ENCODE measurements around the gene EGFL6. TPM values are rescaled to one million over a fixed set of nuclear protein-coding genes. Genes with fewer than 3 reads are reported as not detected.

Gene EGFL6
- 1 to 10 TPM; 3.7 to 4.1 TPM for total RNA-seq

DNA sequence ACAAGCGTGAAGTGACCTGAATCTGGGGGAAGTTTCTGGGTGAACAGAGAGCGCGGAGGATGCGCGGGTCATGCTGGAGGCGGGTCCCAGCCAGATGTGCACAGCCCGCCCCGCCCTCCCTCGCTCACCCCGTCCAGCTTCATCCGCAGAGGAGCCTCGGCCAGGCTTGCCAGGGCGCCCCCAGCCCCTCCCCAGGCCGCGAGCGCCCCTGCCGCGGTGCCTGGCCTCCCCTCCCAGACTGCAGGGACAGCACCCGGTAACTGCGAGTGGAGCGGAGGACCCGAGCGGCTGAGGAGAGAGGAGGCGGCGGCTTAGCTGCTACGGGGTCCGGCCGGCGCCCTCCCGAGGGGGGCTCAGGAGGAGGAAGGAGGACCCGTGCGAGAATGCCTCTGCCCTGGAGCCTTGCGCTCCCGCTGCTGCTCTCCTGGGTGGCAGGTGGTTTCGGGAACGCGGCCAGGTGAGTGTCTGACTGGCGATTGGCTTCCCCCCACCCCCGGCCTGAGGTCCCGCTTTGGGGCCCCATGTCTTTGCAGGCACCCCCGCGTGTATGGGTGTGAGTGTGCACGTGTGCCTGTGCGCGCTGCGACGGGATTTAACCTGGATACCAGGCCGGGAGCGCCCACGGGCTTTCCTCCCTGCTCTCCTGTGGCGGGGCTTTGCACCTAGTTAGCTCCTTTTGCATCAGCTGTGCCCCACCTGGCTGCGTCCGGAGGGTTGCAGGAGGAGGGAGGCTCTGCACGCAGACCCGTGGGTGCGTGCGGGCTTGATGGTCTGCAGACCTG lies at the start of gene EGFL6:
EGFL6 (plus strand) TSS at position 123 of the 782 bp plus-strand sequence; CDS start at position 384, 261 bp downstream.

GRCh38 chrX:13652850-13653693 lies 83.7 kb downstream of the EGFL6 start, which contains the start of gene TCEANC:
TCEANC (plus strand) TSS chrX:13653141; CDS start chrX:13662509, 9,368 bp downstream.

Small RNA genes lying within 50 kb of the gene (microRNA-seq; reads per million reads assigned to microRNA genes)
- not detected for gene MIR6086 (ENCODE audit: borderline microRNAs expressed, borderline replicate concordance)

Other genes with a start within 250 kb of the EGFL6 start
- gene ATXN3L, start 249.5 kb upstream of the EGFL6 start, total RNA-seq, result not detected
- 1 to 10 TPM; 5.1 to 5.2 TPM for gene TCEANC, start 83.5 kb downstream of the EGFL6 start, total RNA-seq
- 1 to 10 TPM; 8.1 to 8.6 TPM for gene RAB9A, start 119.5 kb downstream of the EGFL6 start, total RNA-seq
- 10 to 100 TPM; 22.0 to 26.1 TPM for gene TRAPPC2, start 165.0 kb downstream of the EGFL6 start, total RNA-seq
- gene OFD1, start 165.1 kb downstream of the EGFL6 start, total RNA-seq, result 10 to 100 TPM; 50.8 to 53.0 TPM
- gene GPM6B, start 247.5 kb downstream of the EGFL6 start, total RNA-seq, result not detected

Measured in activated naive CD4-positive, alpha-beta T cell treated with anti-CD3 and anti-CD28 coated beads, Interleukin-2, amount 10 ng/mL, durations not matched to agents 5 hours and 36 hours (primary cell).